Tongue (tissue), 2 donors: Measurements from ENCODE around the gene DOK1. TPM values are rescaled to one million over a fixed set of nuclear protein-coding genes. Genes with fewer than 3 reads are reported as not detected.

Source experiments
- DNase-seq: peaks from one replicate; pipeline ENCODE4 v3.0.0-alpha.2; 2015
- total RNA-seq: library from RNA; depleted of rRNA; stranded (reverse); fragments of >200 nt; gene quantifications from one replicate; pipeline ENCODE4 v1.2.3, GENCODE V29; 2014

The DOK1 gene
- total RNA-seq, 1 donor from 2014 or later: 8.4 TPM

DNA sequence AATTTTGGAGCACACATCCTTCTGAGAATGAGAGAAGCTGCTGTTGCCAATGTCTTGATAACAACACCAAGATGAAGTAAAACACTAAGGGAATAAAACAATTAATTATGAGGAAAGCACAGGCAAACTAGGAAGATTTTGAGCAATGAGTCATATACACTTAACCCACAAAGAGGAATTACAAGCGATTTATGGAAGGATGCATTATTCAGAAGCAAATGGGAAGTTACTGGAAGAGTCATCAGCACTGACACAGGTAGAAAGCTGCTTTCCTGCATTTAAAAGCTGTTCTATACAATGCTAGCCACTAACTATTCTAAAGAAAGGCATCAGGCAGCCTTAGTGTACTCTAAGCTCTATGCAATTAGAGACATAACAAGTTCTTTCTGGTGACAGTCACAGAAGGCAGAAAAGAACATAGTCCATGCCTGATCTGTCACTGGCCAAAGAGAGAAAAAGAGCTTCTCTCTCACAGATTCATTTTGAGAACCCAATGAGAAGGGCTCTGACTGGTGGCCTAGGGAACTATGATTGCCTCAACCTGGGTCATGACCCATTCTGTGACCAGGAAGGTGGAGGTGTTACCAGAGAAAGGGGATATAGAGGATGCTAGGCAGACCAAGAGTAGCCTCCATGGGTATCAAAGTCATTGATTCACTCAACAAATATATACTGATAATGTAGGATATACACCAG lies 48.2 kb downstream of the DOK1 start:
- no peak for DNase-seq

- no peak for DNase-seq
These were observed 48.9 kb downstream of the DOK1 start for GRCh38 chr2:74603282-74604000.

- DNase-seq: no peak
These were observed 52.4 kb downstream of the DOK1 start for GRCh38 chr2:74606927-74607326.

Other genes starting within 250 kb of the DOK1 start
- gene SLC4A5, start 211.3 kb upstream of the DOK1 start, total RNA-seq: 2.6 TPM
- 103 TPM for gene DCTN1, start 174.4 kb upstream of the DOK1 start, total RNA-seq
- gene C2orf81, start 133.1 kb upstream of the DOK1 start, total RNA-seq: 1.0 TPM
- gene WDR54, start 133.0 kb upstream of the DOK1 start, total RNA-seq: 11.2 TPM
- 42.1 TPM for gene RTKN, start 112.8 kb upstream of the DOK1 start, total RNA-seq
- gene INO80B, start 99.6 kb upstream of the DOK1 start, total RNA-seq: 26.0 TPM
- gene WBP1, start 96.3 kb upstream of the DOK1 start, total RNA-seq: 41.5 TPM
- 40.4 TPM for gene MOGS, start 89.3 kb upstream of the DOK1 start, total RNA-seq
- 19.9 TPM for gene MRPL53, start 82.0 kb upstream of the DOK1 start, total RNA-seq
- 18.0 TPM for gene CCDC142, start 71.7 kb upstream of the DOK1 start, total RNA-seq
- gene TTC31, start 71.6 kb upstream of the DOK1 start, total RNA-seq: 13.3 TPM
- not detected for gene LBX2, start 55.1 kb upstream of the DOK1 start, total RNA-seq
- gene PCGF1, start 47.0 kb upstream of the DOK1 start, total RNA-seq: 8.7 TPM
- not detected for gene TLX2, start 40.3 kb upstream of the DOK1 start, total RNA-seq
- gene DQX1, start 28.5 kb upstream of the DOK1 start, total RNA-seq: 2.5 TPM
- gene AUP1, start 25.0 kb upstream of the DOK1 start, total RNA-seq: 60.9 TPM
- 30.2 TPM for gene HTRA2, start 24.8 kb upstream of the DOK1 start, total RNA-seq
- gene LOXL3, start 778 bp upstream of the DOK1 start, total RNA-seq: 11.2 TPM
- 4.6 TPM for gene M1AP, start 93.6 kb downstream of the DOK1 start, total RNA-seq
- gene SEMA4F, start 99.5 kb downstream of the DOK1 start, total RNA-seq: 3.3 TPM